Measurements from ENCODE around the gene MBNL1.

The MBNL1 gene

DNA sequence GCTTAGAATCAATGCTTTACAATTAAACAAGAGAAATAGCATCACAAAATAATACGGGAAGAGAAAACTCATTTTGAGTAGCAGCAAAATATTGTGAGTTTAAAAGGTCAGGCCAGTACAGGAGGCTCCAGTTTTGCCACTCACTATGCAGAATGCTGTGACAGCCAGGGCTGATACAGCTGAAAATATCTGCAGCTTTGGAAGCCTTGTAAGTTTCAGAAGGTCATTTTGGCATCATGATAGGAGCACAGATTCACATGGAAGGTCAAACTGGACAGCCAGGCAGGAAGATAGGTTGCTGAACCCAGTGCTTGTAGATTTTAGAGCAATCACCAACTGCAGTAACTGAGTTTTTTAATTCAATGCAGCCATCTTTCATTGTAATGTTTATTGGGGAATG is 14.1 kb downstream of the MBNL1 start:
- Histone ChIP-seq H3K27ac (ENCODE audit: low read depth, low read length) (peak overlapping the region; percentile 26), H3K4me1 (ENCODE audit: control insufficient read depth, insufficient read depth, low read length) (peaks cover 39% of the 10 kb centered on the region), H3K36me3 (ENCODE audit: control insufficient read depth, insufficient read depth, low read length) (no peaks in the 10 kb centered on the region), H3K4me3 (ENCODE audit: low read length) (no peak overlapping the region), H3K27me3 (ENCODE audit: control insufficient read depth, insufficient read depth, low read length) (no peaks in the 10 kb centered on the region), H3K9ac (ENCODE audit: low read length) (no peak overlapping the region)

DNA sequence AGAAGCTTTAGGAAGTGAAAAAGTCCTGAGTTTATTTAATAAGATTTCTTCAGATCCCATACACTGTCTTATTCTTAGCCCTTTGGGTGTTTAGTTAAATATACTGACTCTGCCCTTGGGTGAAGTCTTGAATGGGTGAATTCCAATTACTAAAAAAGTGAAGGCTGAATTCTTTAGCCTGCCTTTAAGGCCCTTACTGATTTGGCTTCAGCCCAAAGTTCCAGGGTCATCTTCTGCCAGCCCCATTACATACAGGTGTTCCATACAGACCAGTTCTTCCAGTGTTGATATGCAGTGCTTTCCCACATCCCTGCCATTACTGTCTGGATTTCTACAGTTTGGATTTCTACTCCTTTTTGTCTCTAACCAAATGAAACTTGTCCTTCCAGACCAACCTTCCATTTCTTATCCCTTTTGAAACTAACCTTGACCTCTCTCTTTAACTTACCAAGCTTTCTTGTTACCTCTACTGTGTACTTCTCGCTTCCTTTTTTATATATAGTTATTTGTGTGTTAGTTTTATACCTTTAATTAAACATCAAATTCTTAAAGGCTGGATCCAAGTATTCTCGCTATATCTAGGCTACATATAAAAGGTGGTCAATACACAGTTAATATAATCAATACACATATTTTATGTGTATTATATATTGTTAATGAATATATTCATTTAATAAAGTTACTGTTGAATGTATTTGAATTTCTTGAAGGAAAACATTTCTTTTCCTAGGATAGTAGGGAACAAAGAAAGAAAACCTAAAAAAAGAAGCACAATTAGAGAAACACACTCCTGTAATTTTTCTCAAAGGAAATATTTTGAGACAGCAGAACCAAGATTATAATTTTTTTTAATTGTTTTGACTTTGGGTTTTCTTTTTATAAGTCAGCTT is 15.0 kb downstream of the MBNL1 start:
- Histone ChIP-seq H3K4me3 (ENCODE audit: low read length) (no peak overlapping the region), H3K9ac (ENCODE audit: low read length) (no peak overlapping the region), H3K4me1 (ENCODE audit: control insufficient read depth, insufficient read depth, low read length) (peaks cover 44% of the 10 kb centered on the region), H3K27ac (ENCODE audit: low read depth, low read length) (peak overlapping the region; percentile 27), H3K27me3 (ENCODE audit: control insufficient read depth, insufficient read depth, low read length) (no peaks in the 10 kb centered on the region), H3K36me3 (ENCODE audit: control insufficient read depth, insufficient read depth, low read length) (no peaks in the 10 kb centered on the region)

DNA sequence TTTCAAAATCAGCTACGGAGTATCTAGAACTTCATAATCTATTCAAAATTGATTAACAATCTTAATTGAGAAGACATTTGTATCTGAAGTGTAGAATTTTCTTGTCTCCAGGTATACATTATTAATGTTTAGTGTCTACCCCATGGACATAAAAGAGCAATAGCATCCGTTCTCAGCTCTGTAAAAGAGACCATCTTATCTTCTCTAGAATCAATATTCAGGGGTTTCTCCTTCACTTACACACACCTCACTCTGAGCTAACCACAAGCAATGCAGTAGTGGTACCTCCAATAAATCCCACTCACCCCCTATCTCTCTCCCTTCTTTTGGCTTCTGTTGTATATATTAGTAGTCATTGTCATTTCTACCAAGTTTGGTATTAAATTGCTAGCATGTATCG is 16.2 kb downstream of the MBNL1 start:
- Histone ChIP-seq H3K27me3 (ENCODE audit: control insufficient read depth, insufficient read depth, low read length) (no peaks in the 10 kb centered on the region), H3K4me3 (ENCODE audit: low read length) (no peak overlapping the region), H3K27ac (ENCODE audit: low read depth, low read length) (peak overlapping the region; percentile 17), H3K36me3 (ENCODE audit: control insufficient read depth, insufficient read depth, low read length) (no peaks in the 10 kb centered on the region), H3K4me1 (ENCODE audit: control insufficient read depth, insufficient read depth, low read length) (peaks cover 37% of the 10 kb centered on the region), H3K9ac (ENCODE audit: low read length) (no peak overlapping the region)

DNA sequence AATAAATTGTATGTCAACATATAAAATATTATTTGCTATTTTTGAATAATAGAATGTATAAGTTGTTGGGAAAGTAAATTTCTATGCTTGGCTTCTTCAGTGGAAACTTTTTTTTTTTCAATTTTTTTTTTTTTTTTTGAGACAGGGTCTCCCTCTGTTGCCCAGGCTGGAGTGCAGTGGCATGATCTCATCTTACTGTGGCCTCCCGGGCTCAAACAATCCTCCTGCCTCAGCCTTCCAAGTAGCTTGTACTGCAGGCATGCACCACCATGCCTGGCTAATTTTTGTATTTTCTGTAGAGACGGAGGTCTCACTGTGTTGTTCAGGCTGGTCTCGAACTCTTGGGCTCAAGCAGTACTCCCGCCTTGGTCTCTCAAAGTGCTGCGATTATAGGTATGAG is 16.8 kb downstream of the MBNL1 start:
- no peak overlapping the region for H3K4me3 ChIP-seq (ENCODE audit: low read length)
- H3K36me3 ChIP-seq (ENCODE audit: control insufficient read depth, insufficient read depth, low read length): no peaks in the 10 kb centered on the region
- no peak overlapping the region for H3K27ac ChIP-seq (ENCODE audit: low read depth, low read length)
- peaks cover 34% of the 10 kb centered on the region for H3K4me1 ChIP-seq (ENCODE audit: control insufficient read depth, insufficient read depth, low read length)
- H3K27me3 ChIP-seq (ENCODE audit: control insufficient read depth, insufficient read depth, low read length): no peaks in the 10 kb centered on the region
- H3K9ac ChIP-seq (ENCODE audit: low read length): no peak overlapping the region

DNA sequence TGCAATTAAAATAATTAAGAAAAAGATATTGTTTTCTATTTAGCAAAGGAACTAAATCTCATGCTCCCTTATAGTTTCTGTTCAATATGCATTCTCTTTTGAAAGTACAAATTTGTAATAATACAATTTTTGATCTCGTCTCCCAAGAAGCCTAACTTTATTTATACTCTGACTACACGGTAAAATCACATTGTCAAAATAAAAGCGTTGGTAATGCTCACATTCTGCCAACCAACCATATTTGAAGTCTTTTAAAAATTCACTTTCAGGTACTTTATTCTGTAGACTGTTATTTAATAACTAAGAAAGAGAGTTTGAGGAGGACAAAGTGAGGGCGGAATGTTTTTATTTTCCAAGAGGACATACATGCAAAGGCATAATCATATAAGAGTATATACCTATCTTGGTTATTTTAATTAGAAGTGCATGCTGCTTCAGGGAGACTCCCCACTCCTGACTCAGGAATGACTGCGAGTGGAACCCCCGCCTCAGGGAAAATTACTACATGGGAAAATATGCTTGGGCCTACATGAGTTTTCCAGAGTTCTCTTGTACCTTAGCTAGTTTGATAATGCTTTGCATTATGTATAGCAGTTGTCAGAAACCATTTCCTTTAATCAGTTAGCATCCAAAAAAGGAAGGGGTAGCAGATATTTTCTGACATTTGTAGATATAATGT is 19.3 kb downstream of the MBNL1 start:
- Histone ChIP-seq H3K4me3 (ENCODE audit: low read length) (no peak overlapping the region), H3K9ac (ENCODE audit: low read length) (no peak overlapping the region), H3K27me3 (ENCODE audit: control insufficient read depth, insufficient read depth, low read length) (no peaks in the 10 kb centered on the region), H3K27ac (ENCODE audit: low read depth, low read length) (no peak overlapping the region), H3K36me3 (ENCODE audit: control insufficient read depth, insufficient read depth, low read length) (no peaks in the 10 kb centered on the region), H3K4me1 (ENCODE audit: control insufficient read depth, insufficient read depth, low read length) (peaks cover 29% of the 10 kb centered on the region)

DNA sequence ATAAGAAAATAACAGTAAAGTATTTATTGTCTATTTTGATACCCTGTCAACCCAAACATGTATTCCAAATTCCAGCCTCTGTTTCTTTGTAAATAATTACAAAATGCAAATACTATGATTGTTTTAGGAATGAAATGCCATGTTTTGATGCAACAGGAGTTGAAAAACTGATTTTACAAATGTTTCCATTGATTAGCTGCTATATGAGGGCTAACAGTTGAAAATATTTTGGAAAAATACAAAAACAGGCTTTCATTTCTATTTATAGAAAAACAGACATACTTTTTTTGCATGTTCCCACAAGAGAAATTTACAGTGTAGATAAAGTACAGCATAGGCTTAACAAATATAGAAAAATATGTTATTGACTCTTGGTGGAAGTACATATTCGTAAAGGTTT is 20.0 kb downstream of the MBNL1 start:
- no peak overlapping the region for H3K4me3 ChIP-seq (ENCODE audit: low read length)
- H3K36me3 ChIP-seq (ENCODE audit: control insufficient read depth, insufficient read depth, low read length): no peaks in the 10 kb centered on the region
- H3K27ac ChIP-seq (ENCODE audit: low read depth, low read length): no peak overlapping the region
- no peak overlapping the region for H3K9ac ChIP-seq (ENCODE audit: low read length)
- peaks cover 24% of the 10 kb centered on the region for H3K4me1 ChIP-seq (ENCODE audit: control insufficient read depth, insufficient read depth, low read length)
- no peaks in the 10 kb centered on the region for H3K27me3 ChIP-seq (ENCODE audit: control insufficient read depth, insufficient read depth, low read length)

- peaks cover 18% of the 10 kb centered on the region for H3K4me1 ChIP-seq (ENCODE audit: control insufficient read depth, insufficient read depth, low read length)
- no peak overlapping the region for H3K27ac ChIP-seq (ENCODE audit: low read depth, low read length)
- no peak overlapping the region for H3K9ac ChIP-seq (ENCODE audit: low read length)
- H3K27me3 ChIP-seq (ENCODE audit: control insufficient read depth, insufficient read depth, low read length): no peaks in the 10 kb centered on the region
- no peaks in the 10 kb centered on the region for H3K36me3 ChIP-seq (ENCODE audit: control insufficient read depth, insufficient read depth, low read length)
- H3K4me3 ChIP-seq (ENCODE audit: low read length): no peak overlapping the region
Measured at GRCh38 chr3:152289708-152290107, 21.0 kb downstream of the MBNL1 start.

DNA sequence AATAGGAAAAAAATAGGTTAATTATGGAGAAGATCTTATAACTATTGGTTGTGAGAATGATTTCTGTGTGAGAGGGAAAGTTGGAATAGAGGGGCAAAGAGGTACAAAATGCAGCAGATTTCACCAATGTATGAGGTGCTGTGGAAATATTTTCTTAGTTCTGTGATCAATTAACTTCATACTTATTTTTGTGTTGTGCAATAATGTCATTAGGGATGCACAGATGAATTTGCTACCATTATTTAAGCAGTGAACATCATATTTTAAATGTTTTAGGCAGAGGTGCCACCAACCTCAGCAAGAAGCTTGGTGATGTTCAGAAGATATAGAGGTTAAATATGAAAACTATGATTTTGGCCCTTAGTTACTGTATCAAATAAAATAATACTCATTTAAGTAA is 21.6 kb downstream of the MBNL1 start:
- no peak overlapping the region for H3K27ac ChIP-seq (ENCODE audit: low read depth, low read length)
- no peak overlapping the region for H3K9ac ChIP-seq (ENCODE audit: low read length)
- H3K4me3 ChIP-seq (ENCODE audit: low read length): no peak overlapping the region
- H3K27me3 ChIP-seq (ENCODE audit: control insufficient read depth, insufficient read depth, low read length): no peaks in the 10 kb centered on the region
- peaks cover 16% of the 10 kb centered on the region for H3K4me1 ChIP-seq (ENCODE audit: control insufficient read depth, insufficient read depth, low read length)
- H3K36me3 ChIP-seq (ENCODE audit: control insufficient read depth, insufficient read depth, low read length): no peaks in the 10 kb centered on the region

GRCh38 chr3:152291238-152291637 is 22.5 kb downstream of the MBNL1 start:
- H3K36me3 ChIP-seq (ENCODE audit: control insufficient read depth, insufficient read depth, low read length): no peaks in the 10 kb centered on the region
- H3K27ac ChIP-seq (ENCODE audit: low read depth, low read length): no peak overlapping the region
- no peak overlapping the region for H3K9ac ChIP-seq (ENCODE audit: low read length)
- H3K4me3 ChIP-seq (ENCODE audit: low read length): no peak overlapping the region
- no peaks in the 10 kb centered on the region for H3K27me3 ChIP-seq (ENCODE audit: control insufficient read depth, insufficient read depth, low read length)
- H3K4me1 ChIP-seq (ENCODE audit: control insufficient read depth, insufficient read depth, low read length): peaks cover 19% of the 10 kb centered on the region

DNA sequence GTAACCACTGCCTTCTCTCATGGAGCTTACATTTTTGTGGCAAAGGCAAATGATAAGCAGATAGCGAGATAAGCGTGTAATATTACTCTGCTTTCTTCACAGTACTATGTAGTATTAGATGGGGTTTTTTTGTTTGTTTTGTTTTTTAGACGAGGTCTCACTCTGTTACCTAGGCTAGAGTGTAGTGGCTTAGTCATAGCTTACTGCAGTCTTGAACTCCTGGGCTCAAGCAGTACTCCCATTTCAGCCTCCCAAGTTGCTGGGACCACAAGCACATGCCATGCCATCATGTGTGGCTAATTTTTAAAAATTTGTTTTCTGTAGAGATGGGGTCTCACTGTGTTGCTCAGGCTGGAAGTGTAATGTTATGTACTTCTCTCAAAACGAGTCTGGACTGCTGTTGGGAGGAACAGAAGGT is 22.9 kb downstream of the MBNL1 start:
- Histone ChIP-seq H3K9ac (ENCODE audit: low read length) (no peak overlapping the region), H3K4me3 (ENCODE audit: low read length) (no peak overlapping the region), H3K27ac (ENCODE audit: low read depth, low read length) (no peak overlapping the region), H3K36me3 (ENCODE audit: control insufficient read depth, insufficient read depth, low read length) (no peaks in the 10 kb centered on the region), H3K4me1 (ENCODE audit: control insufficient read depth, insufficient read depth, low read length) (peaks cover 19% of the 10 kb centered on the region), H3K27me3 (ENCODE audit: control insufficient read depth, insufficient read depth, low read length) (no peaks in the 10 kb centered on the region)

- no peak overlapping the region for H3K4me3 ChIP-seq (ENCODE audit: low read length)
- peaks cover 19% of the 10 kb centered on the region for H3K4me1 ChIP-seq (ENCODE audit: control insufficient read depth, insufficient read depth, low read length)
- H3K27ac ChIP-seq (ENCODE audit: low read depth, low read length): no peak overlapping the region
- no peak overlapping the region for H3K9ac ChIP-seq (ENCODE audit: low read length)
- H3K27me3 ChIP-seq (ENCODE audit: control insufficient read depth, insufficient read depth, low read length): no peaks in the 10 kb centered on the region
- H3K36me3 ChIP-seq (ENCODE audit: control insufficient read depth, insufficient read depth, low read length): no peaks in the 10 kb centered on the region
Measured at GRCh38 chr3:152292366-152292765, 23.6 kb downstream of the MBNL1 start.

DNA sequence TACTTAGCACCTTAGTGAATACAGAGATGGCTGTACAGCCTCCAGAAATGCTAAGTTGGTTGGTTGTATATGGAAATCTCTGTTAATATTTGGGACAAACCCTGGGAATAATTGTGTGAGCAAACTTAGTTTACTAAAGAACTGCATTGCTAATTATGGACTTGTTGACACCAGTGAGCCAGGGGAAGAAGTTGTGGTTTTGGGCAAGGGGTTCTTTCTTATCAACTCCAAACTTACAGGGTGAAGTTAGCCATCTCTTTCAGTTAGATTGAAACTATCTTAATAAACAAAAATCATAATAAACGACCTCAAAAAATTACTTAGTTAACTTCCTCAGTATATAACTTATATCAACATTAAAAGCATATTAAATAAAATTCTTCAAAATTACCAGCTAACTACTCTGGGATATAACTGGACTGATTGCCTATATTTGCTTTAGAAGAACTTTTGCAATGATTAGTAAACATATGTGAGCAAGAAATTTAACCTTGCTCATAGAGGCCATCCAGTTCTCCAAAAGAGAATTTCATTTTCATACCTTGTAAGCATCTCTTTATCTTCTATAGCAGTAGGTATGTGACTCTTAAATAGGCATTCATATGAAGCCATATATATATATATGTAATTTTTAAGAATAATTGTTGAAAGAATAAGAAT is 24.7 kb downstream of the MBNL1 start:
- no peaks in the 10 kb centered on the region for H3K27me3 ChIP-seq (ENCODE audit: control insufficient read depth, insufficient read depth, low read length)
- H3K4me3 ChIP-seq (ENCODE audit: low read length): no peak overlapping the region
- no peaks in the 10 kb centered on the region for H3K36me3 ChIP-seq (ENCODE audit: control insufficient read depth, insufficient read depth, low read length)
- H3K9ac ChIP-seq (ENCODE audit: low read length): no peak overlapping the region
- H3K4me1 ChIP-seq (ENCODE audit: control insufficient read depth, insufficient read depth, low read length): peaks cover 22% of the 10 kb centered on the region
- no peak overlapping the region for H3K27ac ChIP-seq (ENCODE audit: low read depth, low read length)
